Measurements from ENCODE around the gene WDR45B. TPM values are rescaled to one million over a fixed set of nuclear protein-coding genes. Genes with fewer than 3 reads are reported as not detected.
A peak's percentile ranks its signal among the peaks of the same experiment; 100 is the strongest.

The WDR45B gene
- total and polyA plus RNA-seq, 7 experiments from 2014 or later = 30.5 to 91.6 (median 65.6) TPM

DNA sequence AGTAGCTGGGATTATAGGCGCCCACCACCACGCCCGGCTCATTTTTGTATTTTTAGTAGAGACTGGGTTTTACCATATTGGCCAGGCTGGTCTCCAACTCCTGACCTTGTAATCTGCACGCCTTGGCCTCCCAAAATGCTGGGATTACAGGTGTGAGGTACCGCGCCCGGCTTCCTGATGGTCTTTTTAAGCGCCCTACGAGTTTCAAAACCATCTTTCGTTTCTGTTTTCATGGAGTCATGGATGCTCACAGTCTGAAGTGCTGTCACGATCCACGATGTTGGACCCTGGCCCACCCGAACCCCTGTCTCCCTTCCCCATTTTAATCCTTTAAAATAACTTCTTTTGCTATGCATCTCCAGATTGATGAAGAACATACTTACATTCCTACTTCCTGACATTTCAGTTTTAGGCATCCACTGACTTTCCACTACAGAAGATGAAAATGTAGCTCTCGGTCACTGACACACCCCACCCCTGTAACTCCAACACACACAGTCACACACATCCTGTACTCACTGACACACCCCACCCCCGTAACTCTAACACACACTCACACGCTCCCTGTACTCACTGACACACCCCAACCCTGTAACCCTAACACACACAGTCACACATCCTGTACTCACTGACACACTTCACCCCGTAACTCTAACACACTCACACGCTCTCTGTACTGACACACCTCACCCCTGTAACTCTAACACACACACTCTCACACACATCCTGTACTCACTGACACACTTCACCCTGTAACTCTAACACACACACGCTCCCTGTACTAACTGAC lies 22.6 kb upstream of the WDR45B start:
- H3K9me3 ChIP-seq (ENCODE audit: control insufficient read depth in 2 of 3, low read length in 3 of 3) = no peaks in the 10 kb centered on the region
- no peaks in the 10 kb centered on the region for H3K36me3 ChIP-seq (ENCODE audit: control insufficient read depth in 2 of 3, insufficient read depth in 3 of 3, low read length in 3 of 3)
- ChIA-PET CTCF (interaction anchor here (0.7 kb wide), 1 partner anchor 27 kb away, joined by 5 read pairs; no protein-coding TSS in a partner anchor), POLR2A (no interaction called here)
- H3K27me3 ChIP-seq (ENCODE audit: control insufficient read depth in 2 of 2, insufficient read depth in 2 of 2, low read length in 2 of 2) = no peaks in the 10 kb centered on the region
- no peak overlapping the region for H3K4me3 ChIP-seq (ENCODE audit: low read length)
- no peak for DNase-seq
- H3K36me3 Mint-ChIP-seq = peaks cover 0 to 4% (median 0%) of the 10 kb centered on the region in 5 donors
- no peaks in the 10 kb centered on the region for H3K27me3 Mint-ChIP-seq
- no peak overlapping the region for H3K4me3 Mint-ChIP-seq
- peak overlapping the region in 2 of 9 donors; percentile 26 to 72 for H3K27ac Mint-ChIP-seq
- H3K9me3 Mint-ChIP-seq = no peaks in the 10 kb centered on the region
- H3K4me1 Mint-ChIP-seq = peaks cover 0 to 12% (median 9%) of the 10 kb centered on the region in 7 donors
- H3K4me1 ChIP-seq (ENCODE audit: control insufficient read depth in 2 of 2, insufficient read depth in 2 of 2, low read length in 2 of 2) = no peaks in the 10 kb centered on the region
- intact Hi-C loops (cut with micrococcal nuclease) = no loop called here
- no peak overlapping the region for H3K27ac ChIP-seq (ENCODE audit: low read depth, low read length)
- no peak for ATAC-seq

GRCh38 chr17:82668631-82669099 lies 20.4 kb upstream of the WDR45B start:
- intact Hi-C loops (cut with micrococcal nuclease) = loop anchor here in 1 of 2 donors (1.0 kb wide), 2 partner anchors 48 to 107 kb away; partner anchors contain the start of gene FN3KRP
- no peak overlapping the region for H3K27ac Mint-ChIP-seq
- no peaks in the 10 kb centered on the region for H3K4me1 ChIP-seq (ENCODE audit: control insufficient read depth in 2 of 2, insufficient read depth in 2 of 2, low read length in 2 of 2)
- no peaks in the 10 kb centered on the region for H3K27me3 Mint-ChIP-seq
- no peaks in the 10 kb centered on the region for H3K36me3 ChIP-seq (ENCODE audit: control insufficient read depth in 2 of 3, insufficient read depth in 3 of 3, low read length in 3 of 3)
- ATAC-seq = peak; percentile 92
- H3K4me1 Mint-ChIP-seq = peaks cover 0 to 12% (median 9%) of the 10 kb centered on the region in 7 donors
- H3K27me3 ChIP-seq (ENCODE audit: control insufficient read depth in 2 of 2, insufficient read depth in 2 of 2, low read length in 2 of 2) = no peaks in the 10 kb centered on the region
- H3K4me3 Mint-ChIP-seq = peak overlapping the region in 6 of 10 donors; percentile 21 to 60 (median 47)
- H3K4me3 ChIP-seq (ENCODE audit: low read length) = no peak overlapping the region
- no peak overlapping the region for H3K27ac ChIP-seq (ENCODE audit: low read depth, low read length)
- DNase-seq = peak in 7 of 9 donors; percentile 23 to 45 (median 42)
- POLR2A ChIA-PET = no interaction called here
- no peaks in the 10 kb centered on the region for H3K9me3 Mint-ChIP-seq
- CTCF ChIA-PET = interaction anchor here (0.6 to 1.0 kb wide), 3 partner anchors 97 to 104 kb away, joined by 3 to 4 read pairs (median 4); no protein-coding TSS in a partner anchor
- H3K36me3 Mint-ChIP-seq = no peaks in the 10 kb centered on the region
- H3K9me3 ChIP-seq (ENCODE audit: control insufficient read depth in 2 of 3, low read length in 3 of 3) = no peaks in the 10 kb centered on the region

- H3K27ac ChIP-seq (ENCODE audit: low read depth, low read length) = no peak overlapping the region
- H3K27me3 ChIP-seq (ENCODE audit: control insufficient read depth in 2 of 2, insufficient read depth in 2 of 2, low read length in 2 of 2) = no peaks in the 10 kb centered on the region
- intact Hi-C loops (cut with micrococcal nuclease) = loop anchor here in 1 of 2 donors (1.0 kb wide), 2 partner anchors 48 to 107 kb away; partner anchors contain the start of gene FN3KRP
- peaks cover 0 to 12% (median 9%) of the 10 kb centered on the region in 7 donors for H3K4me1 Mint-ChIP-seq
- H3K9me3 Mint-ChIP-seq = no peaks in the 10 kb centered on the region
- POLR2A ChIA-PET = no interaction called here
- H3K27me3 Mint-ChIP-seq = no peaks in the 10 kb centered on the region
- H3K36me3 ChIP-seq (ENCODE audit: control insufficient read depth in 2 of 3, insufficient read depth in 3 of 3, low read length in 3 of 3) = no peaks in the 10 kb centered on the region
- no peak overlapping the region for H3K27ac Mint-ChIP-seq
- DNase-seq (no peak), ATAC-seq (no peak)
- H3K4me3 ChIP-seq (ENCODE audit: low read length) = no peak overlapping the region
- H3K9me3 ChIP-seq (ENCODE audit: control insufficient read depth in 2 of 3, low read length in 3 of 3) = no peaks in the 10 kb centered on the region
- no peaks in the 10 kb centered on the region for H3K36me3 Mint-ChIP-seq
- no peaks in the 10 kb centered on the region for H3K4me1 ChIP-seq (ENCODE audit: control insufficient read depth in 2 of 2, insufficient read depth in 2 of 2, low read length in 2 of 2)
- H3K4me3 Mint-ChIP-seq = peak overlapping the region in 2 of 10 donors; percentile 49 to 57
- CTCF ChIA-PET = interaction anchor here (0.6 to 1.0 kb wide), 3 partner anchors 103 to 108 kb away, joined by 3 to 4 read pairs (median 3); no protein-coding TSS in a partner anchor
Observed at GRCh38 chr17:82668024-82668630, 19.9 kb upstream of the WDR45B start.

DNA sequence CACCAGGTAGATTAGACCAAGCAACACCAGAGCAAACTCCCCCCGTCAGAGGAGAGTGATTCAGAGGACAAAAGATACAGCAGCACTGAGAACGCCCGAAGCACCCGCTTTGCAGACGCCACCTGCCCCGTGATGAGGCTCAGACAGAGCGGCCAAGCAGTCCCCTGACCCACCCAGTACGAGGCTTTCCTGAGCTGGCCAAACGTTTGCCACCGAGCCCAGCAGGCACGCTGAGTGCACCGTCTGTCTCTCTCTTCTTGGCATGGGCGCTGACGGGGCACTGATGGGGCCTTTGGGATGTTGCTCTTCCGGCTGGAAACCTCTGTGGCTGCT lies 19.4 kb upstream of the WDR45B start:
- DNase-seq = no peak
- no peak overlapping the region for H3K4me3 ChIP-seq (ENCODE audit: low read length)
- CTCF ChIA-PET = interaction anchor here (0.6 to 1.0 kb wide), 2 partner anchors 108 to 109 kb away, joined by 3 read pairs; no protein-coding TSS in a partner anchor
- H3K4me1 ChIP-seq (ENCODE audit: control insufficient read depth in 2 of 2, insufficient read depth in 2 of 2, low read length in 2 of 2) = no peaks in the 10 kb centered on the region
- peaks cover under 1 to 12% (median 9%) of the 10 kb centered on the region in 7 donors for H3K4me1 Mint-ChIP-seq
- H3K27ac Mint-ChIP-seq = no peak overlapping the region
- no peaks in the 10 kb centered on the region for H3K9me3 ChIP-seq (ENCODE audit: control insufficient read depth in 2 of 3, low read length in 3 of 3)
- H3K36me3 ChIP-seq (ENCODE audit: control insufficient read depth in 2 of 3, insufficient read depth in 3 of 3, low read length in 3 of 3) = no peaks in the 10 kb centered on the region
- no peaks in the 10 kb centered on the region for H3K27me3 Mint-ChIP-seq
- no peaks in the 10 kb centered on the region for H3K36me3 Mint-ChIP-seq
- H3K9me3 Mint-ChIP-seq = no peaks in the 10 kb centered on the region
- POLR2A ChIA-PET = no interaction called here
- no peaks in the 10 kb centered on the region for H3K27me3 ChIP-seq (ENCODE audit: control insufficient read depth in 2 of 2, insufficient read depth in 2 of 2, low read length in 2 of 2)
- no peak for ATAC-seq
- H3K27ac ChIP-seq (ENCODE audit: low read depth, low read length) = no peak overlapping the region
- intact Hi-C loops (cut with micrococcal nuclease) = no loop called here
- no peak overlapping the region for H3K4me3 Mint-ChIP-seq

- ChIA-PET POLR2A (no interaction called here), CTCF (interaction anchor here (1.0 kb wide), 1 partner anchor 108 kb away, joined by 3 read pairs; no protein-coding TSS in a partner anchor)
- DNase-seq (no peak), ATAC-seq (no peak)
- Histone ChIP-seq H3K4me1 (ENCODE audit: control insufficient read depth in 2 of 2, insufficient read depth in 2 of 2, low read length in 2 of 2) (no peaks in the 10 kb centered on the region), H3K27ac (ENCODE audit: low read depth, low read length) (no peak overlapping the region), H3K36me3 (ENCODE audit: control insufficient read depth in 2 of 3, insufficient read depth in 3 of 3, low read length in 3 of 3) (no peaks in the 10 kb centered on the region), H3K27me3 (ENCODE audit: control insufficient read depth in 2 of 2, insufficient read depth in 2 of 2, low read length in 2 of 2) (no peaks in the 10 kb centered on the region), H3K4me3 (ENCODE audit: low read length) (no peak overlapping the region), H3K9me3 (ENCODE audit: control insufficient read depth in 2 of 3, low read length in 3 of 3) (no peaks in the 10 kb centered on the region)
- intact Hi-C loops (cut with micrococcal nuclease) = no loop called here
- H3K27ac Mint-ChIP-seq = no peak overlapping the region
- H3K4me3 Mint-ChIP-seq = no peak overlapping the region
- no peaks in the 10 kb centered on the region for H3K27me3 Mint-ChIP-seq
- H3K4me1 Mint-ChIP-seq = peaks cover 2 to 12% (median 9%) of the 10 kb centered on the region in 7 donors
- H3K9me3 Mint-ChIP-seq = no peaks in the 10 kb centered on the region
- no peaks in the 10 kb centered on the region for H3K36me3 Mint-ChIP-seq
Observed at GRCh38 chr17:82666931-82667667, 18.9 kb upstream of the WDR45B start.

DNA sequence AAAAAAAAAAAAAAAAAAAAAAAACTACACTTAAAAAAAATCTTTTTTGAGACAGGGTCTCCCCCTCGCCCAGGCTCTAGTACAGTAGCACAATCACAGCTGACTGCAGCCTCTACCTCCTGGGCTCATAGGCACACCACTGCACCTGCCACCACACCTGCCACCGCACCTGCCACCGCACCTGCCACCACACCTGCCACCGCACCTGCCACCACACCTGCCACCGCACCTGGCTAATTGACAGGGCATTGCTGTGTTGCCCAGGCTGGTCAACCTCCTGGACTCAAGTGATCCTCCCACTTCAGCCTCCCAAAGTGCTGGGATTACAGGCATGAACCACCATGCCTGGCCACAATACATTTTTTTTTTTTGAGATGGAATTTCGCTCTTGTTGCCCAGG lies 17.6 kb upstream of the WDR45B start:
- Mint-ChIP-seq H3K27me3 (no peaks in the 10 kb centered on the region), H3K9me3 (no peaks in the 10 kb centered on the region), H3K4me1 (peaks cover 2 to 8% (median 5%) of the 10 kb centered on the region in 7 donors), H3K4me3 (no peak overlapping the region), H3K27ac (no peak overlapping the region), H3K36me3 (peaks cover 0 to 4% (median 0%) of the 10 kb centered on the region in 5 donors)
- DNase-seq = no peak
- no peaks in the 10 kb centered on the region for H3K36me3 ChIP-seq (ENCODE audit: control insufficient read depth in 2 of 3, insufficient read depth in 3 of 3, low read length in 3 of 3)
- H3K27ac ChIP-seq (ENCODE audit: low read depth, low read length) = no peak overlapping the region
- no peaks in the 10 kb centered on the region for H3K4me1 ChIP-seq (ENCODE audit: control insufficient read depth in 2 of 2, insufficient read depth in 2 of 2, low read length in 2 of 2)
- intact Hi-C loops (cut with micrococcal nuclease) = no loop called here
- H3K27me3 ChIP-seq (ENCODE audit: control insufficient read depth in 2 of 2, insufficient read depth in 2 of 2, low read length in 2 of 2) = no peaks in the 10 kb centered on the region
- POLR2A ChIA-PET = no interaction called here
- H3K4me3 ChIP-seq (ENCODE audit: low read length) = no peak overlapping the region
- H3K9me3 ChIP-seq (ENCODE audit: control insufficient read depth in 2 of 3, low read length in 3 of 3) = no peaks in the 10 kb centered on the region
- no peak for ATAC-seq
- CTCF ChIA-PET = no interaction called here
